GM06990 (cell line): Measurements from ENCODE around the gene COPS3.

ENCODE experiments used
- DNase-seq: peaks from one replicate; pipeline ENCODE4 v3.0.0-alpha.2; 2011; ENCODE audit not compliant: insufficient read length; ENCODE audit errors: extremely low read depth
- H3K27me3 ChIP-seq: replicated peaks from 2 replicates; pipeline ENCODE4 v1.6.0; 2011; ENCODE audit warnings: low read length; ENCODE audit not compliant: control insufficient read depth, insufficient read depth
- H3K36me3 ChIP-seq: 2 replicates; pipeline ENCODE4 v1.5.1; 2011; ENCODE audit warnings: low read length; ENCODE audit not compliant: control insufficient read depth, insufficient read depth
- H3K4me3 ChIP-seq: replicated peaks from 2 replicates; pipeline ENCODE4 v1.5.1; 2011; ENCODE audit warnings: low read depth, mild to moderate bottlenecking, control low read depth, low read length
- CTCF ChIP-seq: IDR thresholded peaks from 2 replicates; pipeline ENCODE4 v1.5.1; 2011; ENCODE audit warnings: low read length, control low read depth, mild to moderate bottlenecking, inconsistent platforms; ENCODE audit not compliant: insufficient read depth, poor library complexity, severe bottlenecking

COPS3 gene

DNA sequence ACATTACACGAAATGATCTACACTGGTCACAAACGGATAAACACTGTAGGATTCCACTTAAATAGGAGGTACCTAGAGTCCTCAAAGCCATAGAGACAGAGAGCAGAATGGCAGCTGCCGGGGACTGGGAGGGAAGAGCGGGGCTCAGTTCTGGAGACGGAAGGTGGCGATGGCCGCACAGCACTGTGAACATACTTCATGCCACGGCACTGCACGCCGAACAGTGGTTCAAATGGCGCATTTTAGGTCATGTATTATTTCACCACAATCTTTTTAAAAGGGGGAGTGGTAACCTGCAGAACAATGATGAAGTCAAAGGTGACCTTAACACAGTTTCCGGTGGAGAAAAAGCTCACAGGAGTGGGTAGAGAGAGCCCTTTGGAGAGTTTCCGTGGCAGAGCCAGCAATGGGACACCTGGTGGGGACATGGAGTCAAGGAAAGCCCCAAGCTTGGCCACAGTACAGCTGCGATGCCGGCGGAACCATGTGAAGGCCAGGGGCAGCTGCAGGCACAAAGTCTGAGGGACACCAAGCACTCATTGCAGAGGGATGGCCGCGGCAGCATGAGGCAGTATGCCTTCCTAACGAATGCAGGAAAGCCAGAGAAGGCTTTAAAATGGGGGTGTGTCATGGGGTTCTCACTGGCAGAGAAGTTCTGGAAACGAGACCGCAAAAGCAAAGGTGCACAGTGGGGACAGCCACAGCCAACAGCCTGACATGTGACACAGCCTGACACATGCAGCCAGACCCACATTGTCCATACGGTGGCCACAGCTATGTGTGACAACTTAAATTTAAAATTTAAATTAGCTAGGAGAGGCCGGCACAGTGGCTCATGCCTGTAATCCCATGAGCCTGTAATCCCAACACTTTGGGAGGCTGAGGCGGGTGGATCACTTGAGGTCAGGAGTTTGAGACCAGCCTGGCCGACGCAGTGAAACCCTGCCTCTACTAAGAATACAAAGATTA lies 51.3 kb downstream of the COPS3 start:
- no peak for DNase-seq
- H3K36me3 ChIP-seq = peaks cover 22% of the 10 kb centered on the region
- H3K4me3 ChIP-seq = no peak overlapping the region
- no peaks in the 10 kb centered on the region for H3K27me3 ChIP-seq
- TF ChIP-seq CTCF = no peak

DNA sequence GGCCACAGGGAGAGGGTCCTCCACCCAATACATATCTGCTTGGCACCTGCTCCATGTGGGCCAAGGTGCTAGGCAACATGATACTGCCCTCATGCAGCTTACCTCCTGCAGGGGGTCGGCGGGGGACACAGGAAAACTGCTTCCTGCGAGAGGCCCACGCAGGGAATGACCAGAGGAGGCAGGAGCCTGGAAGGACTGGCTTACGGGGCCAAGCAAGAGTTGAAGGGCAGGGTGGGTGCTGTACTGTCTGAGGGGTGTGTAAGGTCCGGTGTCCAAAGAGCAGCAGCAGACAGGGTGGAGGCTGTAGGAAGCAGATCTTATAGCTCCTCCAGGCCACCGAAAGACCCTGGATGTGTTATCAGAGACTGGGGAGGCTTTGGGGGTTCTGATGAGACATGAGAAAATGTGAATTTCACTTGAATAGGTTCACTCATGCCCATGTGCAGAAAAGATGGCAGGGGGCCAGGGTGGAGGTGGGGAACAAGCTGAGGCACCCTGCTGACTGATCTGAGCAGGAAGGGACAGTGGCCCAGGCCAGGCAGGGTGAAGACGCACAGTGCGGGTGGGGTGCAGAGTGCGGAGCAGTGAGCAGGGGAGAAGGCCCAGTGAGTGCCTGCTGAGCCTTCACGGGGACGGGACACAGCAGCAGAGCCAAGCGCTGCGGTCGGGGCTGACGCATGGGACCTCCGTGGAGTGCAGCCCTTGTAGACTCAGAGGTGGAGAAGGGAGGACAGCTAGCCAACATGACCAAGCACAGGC lies 52.3 kb downstream of the COPS3 start:
- TF ChIP-seq CTCF = no peak
- Histone ChIP-seq H3K27me3 (no peaks in the 10 kb centered on the region), H3K4me3 (no peak overlapping the region), H3K36me3 (peaks cover 24% of the 10 kb centered on the region)
- no peak for DNase-seq

DNA sequence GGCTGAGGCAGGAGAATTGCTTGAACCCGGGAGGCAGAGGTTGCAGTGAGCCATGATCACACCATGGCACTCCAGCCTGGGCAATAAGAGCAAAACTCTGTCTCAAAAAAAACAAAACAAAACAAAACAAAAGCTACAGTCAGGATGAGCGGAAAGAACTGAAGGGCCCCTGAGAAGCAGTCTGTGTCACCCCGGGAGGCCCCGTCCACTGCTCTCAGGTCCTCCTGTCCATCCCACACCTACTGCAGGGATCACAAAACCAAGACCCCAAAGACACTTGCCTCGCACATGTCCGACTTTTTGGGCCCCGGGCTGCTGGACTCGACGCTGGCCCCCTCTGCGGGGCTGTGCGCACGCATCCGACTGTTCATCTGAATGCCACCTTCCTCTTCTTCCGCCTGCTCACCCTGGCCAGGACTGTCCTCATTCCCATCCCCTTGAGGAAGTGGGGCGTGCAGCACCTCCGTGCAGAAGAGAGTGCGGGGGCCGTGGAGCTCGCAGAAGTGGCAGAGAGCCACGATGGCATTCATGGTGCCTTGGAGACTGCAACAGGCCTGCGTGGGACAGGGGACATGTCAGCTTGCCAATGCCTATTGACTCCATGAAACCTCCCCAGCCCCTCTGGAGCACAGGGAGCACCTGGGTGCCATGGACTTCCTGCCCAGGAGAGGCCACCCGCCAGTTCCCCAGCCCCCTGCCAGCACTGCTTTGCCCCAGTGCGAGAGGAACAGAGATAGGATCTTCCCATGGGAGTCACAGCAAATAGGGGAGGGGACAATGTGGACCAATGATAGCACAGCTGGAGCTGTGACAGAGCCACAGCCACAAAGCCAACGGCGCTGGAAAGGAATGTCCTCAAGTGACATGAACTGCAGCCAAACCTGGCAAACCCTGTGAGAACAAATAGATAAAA lies 53.2 kb downstream of the COPS3 start:
- DNase-seq = no peak
- no peak for TF ChIP-seq CTCF
- H3K27me3 ChIP-seq = no peaks in the 10 kb centered on the region
- no peak overlapping the region for H3K4me3 ChIP-seq
- peaks cover 29% of the 10 kb centered on the region for H3K36me3 ChIP-seq

DNA sequence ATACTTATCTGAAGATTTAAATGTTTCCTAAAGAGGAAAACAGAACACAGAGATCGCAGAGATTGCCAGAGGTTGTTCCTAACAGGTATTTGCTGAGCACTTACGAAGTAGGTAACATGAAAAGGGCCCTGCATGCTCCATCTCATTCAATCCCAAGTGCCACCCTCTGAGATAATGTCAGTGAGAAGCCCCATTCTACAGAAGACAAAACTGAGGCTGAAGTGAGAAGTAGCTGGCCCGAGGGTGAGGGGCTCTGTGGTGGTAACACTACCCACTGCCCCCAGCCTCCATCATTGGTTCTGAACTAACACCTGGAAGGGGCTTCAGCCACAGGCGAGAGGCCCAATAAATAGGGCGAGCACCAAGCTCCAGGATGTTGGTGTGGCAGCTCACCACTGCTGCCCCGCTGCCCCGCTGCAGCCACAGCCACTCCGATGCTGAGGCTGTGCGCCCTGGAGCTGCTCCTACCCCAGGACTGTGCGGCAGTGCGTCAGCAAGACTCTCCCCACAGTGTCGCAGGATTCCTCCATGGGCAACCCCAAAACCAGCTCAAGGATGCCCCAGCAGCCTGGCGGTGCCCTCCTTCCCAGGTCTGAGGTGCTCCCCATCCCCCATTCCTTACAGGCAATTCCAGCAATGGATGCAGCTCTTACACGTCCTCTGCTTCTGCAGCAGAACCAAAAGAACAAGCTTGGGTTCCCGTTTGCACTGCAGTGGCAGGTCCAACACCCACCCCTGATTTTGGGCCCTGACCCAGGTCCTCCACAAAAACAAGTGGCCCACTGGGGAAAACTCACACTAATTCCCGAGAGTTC lies 54.4 kb downstream of the COPS3 start:
- H3K36me3 ChIP-seq = peaks cover 32% of the 10 kb centered on the region
- TF ChIP-seq CTCF = no peak
- DNase-seq = no peak
- no peaks in the 10 kb centered on the region for H3K27me3 ChIP-seq
- H3K4me3 ChIP-seq = no peak overlapping the region

GRCh38 chr17:17225901-17226300 lies 55.1 kb downstream of the COPS3 start:
- no peak for DNase-seq

More at GRCh38 chr17:17225901-17226300, 55.1 kb downstream of the COPS3 start:
- peaks cover 33% of the 10 kb centered on the region for H3K36me3 ChIP-seq
- no peaks in the 10 kb centered on the region for H3K27me3 ChIP-seq
- no peak for TF ChIP-seq CTCF
- H3K4me3 ChIP-seq = no peak overlapping the region
